Measurements from ENCODE around the gene JUND.

DNA sequence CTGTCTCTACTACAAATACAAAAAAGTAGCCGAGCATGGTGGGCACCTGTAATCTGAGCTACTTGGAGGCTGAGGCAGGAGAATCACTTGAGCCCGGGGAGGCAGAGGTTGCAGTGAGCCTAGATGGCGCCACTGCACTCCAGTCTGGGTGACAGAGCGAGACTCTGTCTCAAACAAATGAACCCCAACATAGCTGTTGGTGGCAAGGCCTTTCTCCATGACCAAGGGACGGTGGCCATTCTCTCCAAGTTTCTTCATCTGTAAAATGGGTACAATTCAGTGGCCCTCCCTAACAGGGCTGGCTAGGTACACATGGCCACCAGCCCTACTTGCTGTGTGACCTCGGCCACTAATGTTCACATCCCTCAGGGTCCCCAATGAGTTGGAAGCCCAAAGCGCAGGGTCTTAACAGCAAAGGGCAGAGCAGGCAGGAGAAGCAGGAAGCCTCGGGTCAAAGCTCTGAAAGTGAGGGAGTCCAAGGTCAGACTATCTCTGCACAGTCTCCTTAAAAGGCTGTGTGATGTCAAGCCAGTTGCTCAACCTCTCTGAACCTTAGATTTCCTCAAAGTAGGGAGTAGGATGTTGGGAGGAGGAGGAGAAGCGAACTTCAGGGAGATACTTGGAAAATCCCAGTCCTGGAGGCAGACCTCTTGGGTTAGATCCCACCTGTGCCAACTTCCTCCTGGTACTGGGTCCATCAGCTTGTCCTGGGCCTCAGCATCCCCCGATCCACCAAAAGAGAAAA is 2.7 kb downstream of the JUND start:
- TF ChIP-seq POLR2A (IDR thresholded peaks at IDR 0.05) = no peak
- TF ChIP-seq, protein P1, sequence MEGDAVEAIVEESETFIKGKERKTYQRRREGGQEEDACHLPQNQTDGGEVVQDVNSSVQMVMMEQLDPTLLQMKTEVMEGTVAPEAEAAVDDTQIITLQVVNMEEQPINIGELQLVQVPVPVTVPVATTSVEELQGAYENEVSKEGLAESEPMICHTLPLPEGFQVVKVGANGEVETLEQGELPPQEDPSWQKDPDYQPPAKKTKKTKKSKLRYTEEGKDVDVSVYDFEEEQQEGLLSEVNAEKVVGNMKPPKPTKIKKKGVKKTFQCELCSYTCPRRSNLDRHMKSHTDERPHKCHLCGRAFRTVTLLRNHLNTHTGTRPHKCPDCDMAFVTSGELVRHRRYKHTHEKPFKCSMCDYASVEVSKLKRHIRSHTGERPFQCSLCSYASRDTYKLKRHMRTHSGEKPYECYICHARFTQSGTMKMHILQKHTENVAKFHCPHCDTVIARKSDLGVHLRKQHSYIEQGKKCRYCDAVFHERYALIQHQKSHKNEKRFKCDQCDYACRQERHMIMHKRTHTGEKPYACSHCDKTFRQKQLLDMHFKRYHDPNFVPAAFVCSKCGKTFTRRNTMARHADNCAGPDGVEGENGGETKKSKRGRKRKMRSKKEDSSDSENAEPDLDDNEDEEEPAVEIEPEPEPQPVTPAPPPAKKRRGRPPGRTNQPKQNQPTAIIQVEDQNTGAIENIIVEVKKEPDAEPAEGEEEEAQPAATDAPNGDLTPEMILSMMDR (IDR thresholded peaks at IDR 0.05) = peak in 1 of 7 experiments; percentile 26

All from stomach (tissue), 4 donors.